ENCODE data around the gene PI4KA. TPM values are rescaled to one million over a fixed set of nuclear protein-coding genes. Genes with fewer than 3 reads are reported as not detected.

Gene PI4KA
- total and polyA plus RNA-seq, 4 donors: 35.4 to 107 (median 50.3) TPM

- H3K4me1 ChIP-seq (ENCODE audit: control insufficient read depth in 5 of 5, insufficient read depth in 5 of 5, low read length in 5 of 5): no peaks in the 10 kb centered on the region
- ATAC-seq (ENCODE audit: insufficient read depth, low FRiP score) (no peak), DNase-seq (no peak)
- TF ChIP-seq CTCF (IDR thresholded peaks at IDR 0.05; ENCODE audit: control extremely low read depth, extremely low read depth): no peak
- WGBS, 2 donors: 79 to 82% methylated on average over 2 of the region's 2 CpGs
- H3K9me3 ChIP-seq (ENCODE audit: control insufficient read depth in 4 of 4, insufficient read depth in 3 of 4, low read length in 3 of 4): peaks cover 0 to 6% (median 0%) of the 10 kb centered on the region in 4 donors
- no peak overlapping the region for H3K4me3 ChIP-seq
- H3K27ac ChIP-seq (ENCODE audit: low read depth in 1 of 2, low read length in 1 of 2): no peak overlapping the region
- peaks cover 0 to 7% (median 0%) of the 10 kb centered on the region in 3 donors for H3K27me3 ChIP-seq (ENCODE audit: control insufficient read depth in 3 of 3, insufficient read depth in 3 of 3, low read length in 2 of 3)
- H3K36me3 ChIP-seq (ENCODE audit: control insufficient read depth in 4 of 4, insufficient read depth in 4 of 4, low read length in 4 of 4): no peaks in the 10 kb centered on the region
- H3K9ac ChIP-seq (ENCODE audit: insufficient read depth in 1 of 2, low read length in 2 of 2): no peak overlapping the region
These were observed 198.7 kb downstream of the PI4KA start for GRCh38 chr22:20659920-20660319.

GRCh38 chr22:20659258-20659657 lies 199.4 kb downstream of the PI4KA start:
- Histone ChIP-seq H3K27ac (ENCODE audit: low read depth in 1 of 2, low read length in 1 of 2) (no peak overlapping the region), H3K9ac (ENCODE audit: insufficient read depth in 1 of 2, low read length in 2 of 2) (no peak overlapping the region), H3K4me1 (ENCODE audit: control insufficient read depth in 5 of 5, insufficient read depth in 5 of 5, low read length in 5 of 5) (peaks cover 0 to 2% (median 0%) of the 10 kb centered on the region in 5 donors), H3K27me3 (ENCODE audit: control insufficient read depth in 3 of 3, insufficient read depth in 3 of 3, low read length in 2 of 3) (peaks cover 0 to 7% (median 0%) of the 10 kb centered on the region in 3 donors), H3K4me3 (no peak overlapping the region), H3K36me3 (ENCODE audit: control insufficient read depth in 4 of 4, insufficient read depth in 4 of 4, low read length in 4 of 4) (no peaks in the 10 kb centered on the region), H3K9me3 (ENCODE audit: control insufficient read depth in 4 of 4, insufficient read depth in 3 of 4, low read length in 3 of 4) (peaks cover 0 to 5% (median 0%) of the 10 kb centered on the region in 4 donors)
- TF ChIP-seq CTCF (IDR thresholded peaks at IDR 0.05; ENCODE audit: control extremely low read depth, extremely low read depth): no peak
- no peak for ATAC-seq (ENCODE audit: insufficient read depth, low FRiP score)
- WGBS, 2 donors: 71 to 95% methylated on average over 1 of the region's 1 CpG
- no peak for DNase-seq

- H3K4me3 ChIP-seq: no peak overlapping the region
- TF ChIP-seq CTCF (IDR thresholded peaks at IDR 0.05; ENCODE audit: control extremely low read depth, extremely low read depth): no peak
- H3K27me3 ChIP-seq (ENCODE audit: control insufficient read depth in 3 of 3, insufficient read depth in 3 of 3, low read length in 2 of 3): peaks cover 0 to 7% (median 0%) of the 10 kb centered on the region in 3 donors
- H3K36me3 ChIP-seq (ENCODE audit: control insufficient read depth in 4 of 4, insufficient read depth in 4 of 4, low read length in 4 of 4): no peaks in the 10 kb centered on the region
- H3K4me1 ChIP-seq (ENCODE audit: control insufficient read depth in 5 of 5, insufficient read depth in 5 of 5, low read length in 5 of 5): peaks cover 0 to 4% (median 0%) of the 10 kb centered on the region in 5 donors
- no peak for DNase-seq
- H3K27ac ChIP-seq (ENCODE audit: low read depth in 1 of 2, low read length in 1 of 2): no peak overlapping the region
- ATAC-seq (ENCODE audit: insufficient read depth, low FRiP score): no peak
- H3K9me3 ChIP-seq (ENCODE audit: control insufficient read depth in 4 of 4, insufficient read depth in 3 of 4, low read length in 3 of 4): peaks cover 0 to 1% (median 0%) of the 10 kb centered on the region in 4 donors
- 78 to 84% methylated on average over 11 of the region's 11 CpGs for WGBS, 2 donors
- no peak overlapping the region for H3K9ac ChIP-seq (ENCODE audit: insufficient read depth in 1 of 2, low read length in 2 of 2)
These were observed 200.0 kb downstream of the PI4KA start for GRCh38 chr22:20658433-20659222.

Measured in lung (tissue), 12 donors.